ENCODE measurements around the gene GPR61. TPM values are rescaled to one million over a fixed set of nuclear protein-coding genes. Genes with fewer than 3 reads are reported as not detected.
A peak's percentile ranks its signal among the peaks of the same experiment; 100 is the strongest.

The GPR61 gene
- total RNA-seq, 1 experiment from 2014 or later = not detected

- peak; percentile 80 for DNase-seq
- Mint-ChIP-seq H3K9me3 (ENCODE audit: low read depth, unreplicated experiment) (no peaks in the 10 kb centered on the region), H3K27me3 (ENCODE audit: unreplicated experiment) (peaks cover 30% of the 10 kb centered on the region), H3K36me3 (ENCODE audit: insufficient read depth, unreplicated experiment) (peaks cover 30% of the 10 kb centered on the region), H3K4me1 (ENCODE audit: low read depth, unreplicated experiment) (no peaks in the 10 kb centered on the region), H3K27ac (ENCODE audit: unreplicated experiment) (peak overlapping the region; percentile 60), H3K4me3 (ENCODE audit: low read depth, unreplicated experiment) (peak overlapping the region; percentile 91)
- peak; percentile 59 for TF ChIP-seq CTCF (IDR thresholded peaks at IDR 0.05; ENCODE audit: unreplicated experiment)
- BruUV-seq (replicated peaks) = no TSS peak
- CTCF ChIA-PET = interaction anchor here (0.8 to 1.9 kb wide), 9 partner anchors 17 to 438 kb away, joined by 3 to 26 read pairs (median 4); partner anchors contain the start of gene AHCYL1
- intact Hi-C loops (cut with micrococcal nuclease; ENCODE audit: unreplicated experiment) = loop anchor here (2.0 to 5.0 kb wide), 5 partner anchors 71 to 436 kb away; partner anchors contain the start of genes AHCYL1, AMPD2 and GNAT2
These were observed 6.8 kb downstream of the GPR61 start for GRCh38 chr1:109546311-109547109.

GRCh38 chr1:109547463-109548320 is 8.0 kb downstream of the GPR61 start:
- CTCF ChIA-PET = interaction anchor here (1.1 to 2.0 kb wide), 7 partner anchors 15 to 93 kb away, joined by 4 to 26 read pairs (median 7); no protein-coding TSS in a partner anchor
- Mint-ChIP-seq H3K27me3 (ENCODE audit: unreplicated experiment) (peaks cover 18% of the 10 kb centered on the region), H3K4me3 (ENCODE audit: low read depth, unreplicated experiment) (peak overlapping the region; percentile 91), H3K36me3 (ENCODE audit: insufficient read depth, unreplicated experiment) (peaks cover 30% of the 10 kb centered on the region), H3K9me3 (ENCODE audit: low read depth, unreplicated experiment) (no peaks in the 10 kb centered on the region), H3K27ac (ENCODE audit: unreplicated experiment) (peak overlapping the region; percentile 97), H3K4me1 (ENCODE audit: low read depth, unreplicated experiment) (no peaks in the 10 kb centered on the region)
- no peak for DNase-seq
- intact Hi-C loops (cut with micrococcal nuclease; ENCODE audit: unreplicated experiment) = loop anchor here (2.0 to 5.0 kb wide), 5 partner anchors 70 to 435 kb away; partner anchors contain the start of genes AHCYL1, AMPD2 and GNAT2
- TSS peak; percentile 96 for BruUV-seq (replicated peaks)
- no peak for TF ChIP-seq CTCF (IDR thresholded peaks at IDR 0.05; ENCODE audit: unreplicated experiment)

- TF ChIP-seq CTCF (IDR thresholded peaks at IDR 0.05; ENCODE audit: unreplicated experiment) = no peak
- H3K4me3 Mint-ChIP-seq (ENCODE audit: low read depth, unreplicated experiment) = peak within 1 kb of the TSS; percentile 91
- intact Hi-C loops (cut with micrococcal nuclease; ENCODE audit: unreplicated experiment) = loop anchor here (5.0 kb wide), 4 partner anchors 69 to 434 kb away; partner anchors contain the start of genes AHCYL1, AMPD2 and GNAT2
- peak within 1 kb of the TSS; percentile 97 for H3K27ac Mint-ChIP-seq (ENCODE audit: unreplicated experiment)
- no peaks in the 10 kb centered on the region for H3K9me3 Mint-ChIP-seq (ENCODE audit: low read depth, unreplicated experiment)
- peaks cover 30% of the 10 kb centered on the region for H3K36me3 Mint-ChIP-seq (ENCODE audit: insufficient read depth, unreplicated experiment)
- peak; percentile 87 for DNase-seq
- no TSS peak for BruUV-seq (replicated peaks)
- peaks cover 14% of the 10 kb centered on the region for H3K27me3 Mint-ChIP-seq (ENCODE audit: unreplicated experiment)
- no peaks in the 10 kb centered on the region for H3K4me1 Mint-ChIP-seq (ENCODE audit: low read depth, unreplicated experiment)
- CTCF ChIA-PET = interaction anchor here (0.6 to 2.0 kb wide), 9 partner anchors 16 to 436 kb away, joined by 3 to 9 read pairs (median 5); partner anchors contain the start of gene AHCYL1
These were observed 8.9 kb downstream of the GPR61 start, which contains the start of gene GNAI3 for GRCh38 chr1:109548321-109549267. Gene GNAI3 (plus strand): TSS chr1:109548615. CDS start chr1:109548721, 106 bp downstream.

Measured in Calu3 (cell line).